ENCODE results near the gene FES. TPM values are rescaled to one million over a fixed set of nuclear protein-coding genes. Genes with fewer than 3 reads are reported as not detected.
A peak's percentile ranks its signal among the peaks of the same experiment; 100 is the strongest.

FES gene
- total RNA-seq, 2 donors from 2014 or later, result 54.2 to 86.3 TPM

- H3K27me3 ChIP-seq (replicated peaks; ENCODE audit: insufficient read depth), result no peaks in the 10 kb centered on the region
- DNase-seq (ENCODE audit: low spot score), result no peak
Measured at GRCh38 chr15:90902840-90903732, 18.8 kb downstream of the FES start, which contains the start of gene MAN2A2. TSS of gene MAN2A2 (plus strand) at chr15:90903302. CDS start at chr15:90904208, 906 bp downstream.

GRCh38 chr15:90903733-90904536 is 19.6 kb downstream of the FES start:
- Histone ChIP-seq H3K4me3 (peak overlapping the region; percentile 89), H3K9me3 (no peaks in the 10 kb centered on the region), H3K4me1 (ENCODE audit: control insufficient read depth in 1 of 2, low read depth in 2 of 2) (peaks cover 15 to 19% of the 10 kb centered on the region in 2 donors), H3K27ac (peak overlapping the region; percentile 90 to 93), H3K27me3 (replicated peaks; ENCODE audit: insufficient read depth) (no peaks in the 10 kb centered on the region), H3K36me3 (peaks cover 28% of the 10 kb centered on the region)
- no peak for ATAC-seq (ENCODE audit: insufficient number of reproducible peaks, low FRiP score, low read depth)
- no peak for DNase-seq (ENCODE audit: low spot score)
- TF ChIP-seq, protein P1, sequence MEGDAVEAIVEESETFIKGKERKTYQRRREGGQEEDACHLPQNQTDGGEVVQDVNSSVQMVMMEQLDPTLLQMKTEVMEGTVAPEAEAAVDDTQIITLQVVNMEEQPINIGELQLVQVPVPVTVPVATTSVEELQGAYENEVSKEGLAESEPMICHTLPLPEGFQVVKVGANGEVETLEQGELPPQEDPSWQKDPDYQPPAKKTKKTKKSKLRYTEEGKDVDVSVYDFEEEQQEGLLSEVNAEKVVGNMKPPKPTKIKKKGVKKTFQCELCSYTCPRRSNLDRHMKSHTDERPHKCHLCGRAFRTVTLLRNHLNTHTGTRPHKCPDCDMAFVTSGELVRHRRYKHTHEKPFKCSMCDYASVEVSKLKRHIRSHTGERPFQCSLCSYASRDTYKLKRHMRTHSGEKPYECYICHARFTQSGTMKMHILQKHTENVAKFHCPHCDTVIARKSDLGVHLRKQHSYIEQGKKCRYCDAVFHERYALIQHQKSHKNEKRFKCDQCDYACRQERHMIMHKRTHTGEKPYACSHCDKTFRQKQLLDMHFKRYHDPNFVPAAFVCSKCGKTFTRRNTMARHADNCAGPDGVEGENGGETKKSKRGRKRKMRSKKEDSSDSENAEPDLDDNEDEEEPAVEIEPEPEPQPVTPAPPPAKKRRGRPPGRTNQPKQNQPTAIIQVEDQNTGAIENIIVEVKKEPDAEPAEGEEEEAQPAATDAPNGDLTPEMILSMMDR (IDR thresholded peaks at IDR 0.05), result no peak

More at GRCh38 chr15:90902840-90903732, 18.8 kb downstream of the FES start, which contains the start of gene MAN2A2:
- TF ChIP-seq, protein P1 (IDR thresholded peaks at IDR 0.05), result no peak
- Histone ChIP-seq H3K27ac (peak within 1 kb of the TSS; percentile 90 to 93), H3K4me1 (ENCODE audit: control insufficient read depth in 1 of 2, low read depth in 2 of 2) (peaks cover 15 to 19% of the 10 kb centered on the region in 2 donors), H3K4me3 (peak within 1 kb of the TSS; percentile 89), H3K36me3 (peaks cover 28% of the 10 kb centered on the region), H3K9me3 (no peaks in the 10 kb centered on the region)
- peak; percentile 39 for ATAC-seq (ENCODE audit: insufficient number of reproducible peaks, low FRiP score, low read depth)

DNA sequence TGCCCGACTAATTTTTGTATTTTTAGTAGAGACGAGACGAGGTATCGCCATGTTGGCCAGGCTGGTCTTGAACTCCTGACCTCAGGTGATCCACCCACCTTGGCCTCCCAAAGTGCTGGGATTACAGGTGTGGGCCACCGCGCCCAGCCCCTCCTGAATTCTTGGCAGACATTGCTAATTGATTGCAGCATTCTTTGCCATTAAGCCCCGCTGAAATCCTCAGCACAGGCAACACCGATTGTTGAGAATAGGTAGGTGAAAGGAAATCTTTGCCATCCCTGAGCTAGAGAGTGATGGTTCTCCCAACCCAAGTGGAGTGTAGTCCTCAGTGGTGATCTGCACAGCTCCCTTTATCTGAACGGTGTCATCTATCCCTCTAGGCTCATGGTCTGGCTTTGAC is 20.4 kb downstream of the FES start:
- Histone ChIP-seq H3K9me3 (no peaks in the 10 kb centered on the region), H3K27ac (no peak overlapping the region), H3K36me3 (peaks cover 36% of the 10 kb centered on the region), H3K4me3 (no peak overlapping the region), H3K4me1 (ENCODE audit: control insufficient read depth in 1 of 2, low read depth in 2 of 2) (peaks cover 15 to 19% of the 10 kb centered on the region in 2 donors), H3K27me3 (replicated peaks; ENCODE audit: insufficient read depth) (no peaks in the 10 kb centered on the region)
- TF ChIP-seq, protein P1 (IDR thresholded peaks at IDR 0.05), result no peak
- no peak for ATAC-seq (ENCODE audit: insufficient number of reproducible peaks, low FRiP score, low read depth)
- DNase-seq (ENCODE audit: low spot score), result no peak

DNA sequence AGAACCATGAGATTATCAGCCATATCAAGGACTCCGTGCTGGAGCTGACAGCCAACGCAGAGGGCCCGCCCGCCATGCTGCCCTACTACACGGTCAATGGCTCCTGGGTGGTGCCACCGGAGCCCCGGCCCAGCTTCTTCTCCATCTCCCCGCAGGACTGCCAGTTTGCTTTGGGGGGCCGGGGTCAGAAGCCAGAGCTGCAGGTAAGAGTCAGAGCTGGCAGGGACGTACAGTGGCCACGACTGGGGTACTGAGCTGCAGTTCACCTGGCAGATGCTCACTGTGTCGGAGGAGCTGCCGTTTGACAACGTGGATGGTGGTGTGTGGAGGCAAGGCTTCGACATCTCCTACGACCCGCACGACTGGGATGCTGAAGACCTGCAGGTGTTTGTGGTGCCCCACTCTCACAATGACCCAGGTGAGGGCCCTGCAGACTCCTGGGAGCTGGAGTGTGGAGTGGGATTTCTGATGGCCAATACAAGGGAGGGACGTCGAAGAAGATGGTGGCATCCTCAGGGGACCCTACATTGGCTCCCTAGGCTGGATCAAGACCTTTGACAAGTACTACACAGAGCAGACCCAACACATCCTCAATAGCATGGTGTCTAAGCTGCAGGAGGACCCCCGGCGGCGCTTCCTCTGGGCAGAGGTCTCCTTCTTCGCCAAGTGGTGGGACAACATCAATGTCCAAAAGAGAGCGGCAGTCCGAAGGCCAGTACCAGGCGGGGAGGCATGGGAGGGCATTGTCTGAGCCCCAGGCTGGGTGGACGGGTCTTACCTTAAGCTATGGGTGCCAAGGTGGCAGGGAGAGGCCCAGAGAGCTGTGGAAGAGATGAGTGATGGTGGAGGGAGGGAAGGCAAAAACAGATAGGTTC is 21.2 kb downstream of the FES start:
- TF ChIP-seq, protein P1 (IDR thresholded peaks at IDR 0.05), result no peak
- H3K27ac ChIP-seq, result no peak overlapping the region
- DNase-seq (ENCODE audit: low spot score) (no peak), ATAC-seq (ENCODE audit: insufficient number of reproducible peaks, low FRiP score, low read depth) (no peak)
- no peaks in the 10 kb centered on the region for H3K9me3 ChIP-seq
- no peak overlapping the region for H3K4me3 ChIP-seq
- H3K4me1 ChIP-seq (ENCODE audit: control insufficient read depth in 1 of 2, low read depth in 2 of 2), result peaks cover 15 to 19% of the 10 kb centered on the region in 2 donors
- peaks cover 44% of the 10 kb centered on the region for H3K36me3 ChIP-seq
- no peaks in the 10 kb centered on the region for H3K27me3 ChIP-seq (replicated peaks; ENCODE audit: insufficient read depth)

All from thoracic aorta (tissue), 2 donors.